ENCODE measurements around the gene DAPK2. TPM values are rescaled to one million over a fixed set of nuclear protein-coding genes. Genes with fewer than 3 reads are reported as not detected.

The DAPK2 gene
- total RNA-seq, 4 donors from 2014 or later: 28.5 to 70.8 (median 52.7) TPM

- ATAC-seq: peak; percentile 53 to 65
- peaks cover 18 to 20% of the 10 kb centered on the region in 2 donors for H3K4me1 ChIP-seq
- intact Hi-C loops (cut with DNase I; ENCODE audit: low total_unique reads): loop anchor here (1.0 kb wide), 1 partner anchor 101 kb away; the partner anchor contains the start of gene DAPK2
- H3K9me3 ChIP-seq: no peaks in the 10 kb centered on the region
- DNase-seq: peak; percentile 38 to 61
- H3K36me3 ChIP-seq: no peaks in the 10 kb centered on the region
- no peaks in the 10 kb centered on the region for H3K27me3 ChIP-seq
- H3K27ac ChIP-seq: peak overlapping the region; percentile 24 to 75 (median 48)
- no peak overlapping the region for H3K4me3 ChIP-seq
- in situ Hi-C loops (cut with MboI; ENCODE audit: low sequenced_read_pairs in 4 of 4): loop anchor here in 1 of 4 donors (10.0 kb wide), 1 partner anchor 110 kb away; no protein-coding TSS in a partner anchor
- TF ChIP-seq POLR2A (IDR thresholded peaks at IDR 0.05): no peak
- TF ChIP-seq, protein P1, sequence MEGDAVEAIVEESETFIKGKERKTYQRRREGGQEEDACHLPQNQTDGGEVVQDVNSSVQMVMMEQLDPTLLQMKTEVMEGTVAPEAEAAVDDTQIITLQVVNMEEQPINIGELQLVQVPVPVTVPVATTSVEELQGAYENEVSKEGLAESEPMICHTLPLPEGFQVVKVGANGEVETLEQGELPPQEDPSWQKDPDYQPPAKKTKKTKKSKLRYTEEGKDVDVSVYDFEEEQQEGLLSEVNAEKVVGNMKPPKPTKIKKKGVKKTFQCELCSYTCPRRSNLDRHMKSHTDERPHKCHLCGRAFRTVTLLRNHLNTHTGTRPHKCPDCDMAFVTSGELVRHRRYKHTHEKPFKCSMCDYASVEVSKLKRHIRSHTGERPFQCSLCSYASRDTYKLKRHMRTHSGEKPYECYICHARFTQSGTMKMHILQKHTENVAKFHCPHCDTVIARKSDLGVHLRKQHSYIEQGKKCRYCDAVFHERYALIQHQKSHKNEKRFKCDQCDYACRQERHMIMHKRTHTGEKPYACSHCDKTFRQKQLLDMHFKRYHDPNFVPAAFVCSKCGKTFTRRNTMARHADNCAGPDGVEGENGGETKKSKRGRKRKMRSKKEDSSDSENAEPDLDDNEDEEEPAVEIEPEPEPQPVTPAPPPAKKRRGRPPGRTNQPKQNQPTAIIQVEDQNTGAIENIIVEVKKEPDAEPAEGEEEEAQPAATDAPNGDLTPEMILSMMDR (IDR thresholded peaks at IDR 0.05 in 4 of 5, conservative IDR thresholded peaks at IDR 0.05 in 1 of 5): peak; percentile 76 to 90 (median 82)
These were observed 101.1 kb downstream of the DAPK2 start for GRCh38 chr15:63945007-63945788.

DNA sequence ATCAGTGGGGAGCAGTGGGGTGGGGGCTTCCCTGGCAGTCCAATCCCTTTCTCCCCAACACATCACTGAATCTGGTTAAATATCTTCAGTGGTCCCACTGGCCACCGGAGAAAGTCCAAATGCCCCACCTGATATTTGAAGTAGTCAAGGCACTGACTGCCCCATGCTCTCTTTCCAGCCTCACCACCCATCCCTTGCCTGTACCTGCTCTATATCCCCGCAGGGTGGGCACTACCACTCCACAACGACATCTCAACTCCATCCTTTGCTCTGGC lies 101.7 kb downstream of the DAPK2 start:
- peak overlapping the region; percentile 24 to 75 (median 46) for H3K27ac ChIP-seq
- intact Hi-C loops (cut with DNase I; ENCODE audit: low total_unique reads): loop anchor here (5.0 kb wide), 1 partner anchor 123 kb away; no protein-coding TSS in a partner anchor

GRCh38 chr15:63943829-63944680 lies 102.2 kb downstream of the DAPK2 start:
- H3K36me3 ChIP-seq: no peaks in the 10 kb centered on the region
- DNase-seq (no peak), ATAC-seq (no peak)
- H3K4me3 ChIP-seq: no peak overlapping the region
- no peaks in the 10 kb centered on the region for H3K9me3 ChIP-seq
- intact Hi-C loops (cut with DNase I; ENCODE audit: low total_unique reads): loop anchor here (5.0 kb wide), 1 partner anchor 123 kb away; no protein-coding TSS in a partner anchor
- no peaks in the 10 kb centered on the region for H3K27me3 ChIP-seq
- peak overlapping the region; percentile 24 to 75 (median 41) for H3K27ac ChIP-seq
- TF ChIP-seq, protein P1 (IDR thresholded peaks at IDR 0.05 in 4 of 5, conservative IDR thresholded peaks at IDR 0.05 in 1 of 5): no peak
- TF ChIP-seq POLR2A (IDR thresholded peaks at IDR 0.05): no peak
- peaks cover 28 to 31% of the 10 kb centered on the region in 2 donors for H3K4me1 ChIP-seq
- in situ Hi-C loops (cut with MboI; ENCODE audit: low sequenced_read_pairs in 4 of 4): loop anchor here in 1 of 4 donors (10.0 kb wide), 1 partner anchor 111 kb away; no protein-coding TSS in a partner anchor

More for the DNA sequence above, 101.7 kb downstream of the DAPK2 start:
- in situ Hi-C loops (cut with MboI; ENCODE audit: low sequenced_read_pairs in 4 of 4): loop anchor here in 1 of 4 donors (10.0 kb wide), 1 partner anchor 110 kb away; no protein-coding TSS in a partner anchor
- Histone ChIP-seq H3K9me3 (no peaks in the 10 kb centered on the region), H3K27me3 (no peaks in the 10 kb centered on the region), H3K4me3 (no peak overlapping the region), H3K36me3 (no peaks in the 10 kb centered on the region), H3K4me1 (peaks cover 23 to 26% of the 10 kb centered on the region in 2 donors)
- TF ChIP-seq, protein P1 (IDR thresholded peaks at IDR 0.05 in 4 of 5, conservative IDR thresholded peaks at IDR 0.05 in 1 of 5): no peak
- no peak for TF ChIP-seq POLR2A (IDR thresholded peaks at IDR 0.05)
- no peak for ATAC-seq
- DNase-seq: no peak

DNA sequence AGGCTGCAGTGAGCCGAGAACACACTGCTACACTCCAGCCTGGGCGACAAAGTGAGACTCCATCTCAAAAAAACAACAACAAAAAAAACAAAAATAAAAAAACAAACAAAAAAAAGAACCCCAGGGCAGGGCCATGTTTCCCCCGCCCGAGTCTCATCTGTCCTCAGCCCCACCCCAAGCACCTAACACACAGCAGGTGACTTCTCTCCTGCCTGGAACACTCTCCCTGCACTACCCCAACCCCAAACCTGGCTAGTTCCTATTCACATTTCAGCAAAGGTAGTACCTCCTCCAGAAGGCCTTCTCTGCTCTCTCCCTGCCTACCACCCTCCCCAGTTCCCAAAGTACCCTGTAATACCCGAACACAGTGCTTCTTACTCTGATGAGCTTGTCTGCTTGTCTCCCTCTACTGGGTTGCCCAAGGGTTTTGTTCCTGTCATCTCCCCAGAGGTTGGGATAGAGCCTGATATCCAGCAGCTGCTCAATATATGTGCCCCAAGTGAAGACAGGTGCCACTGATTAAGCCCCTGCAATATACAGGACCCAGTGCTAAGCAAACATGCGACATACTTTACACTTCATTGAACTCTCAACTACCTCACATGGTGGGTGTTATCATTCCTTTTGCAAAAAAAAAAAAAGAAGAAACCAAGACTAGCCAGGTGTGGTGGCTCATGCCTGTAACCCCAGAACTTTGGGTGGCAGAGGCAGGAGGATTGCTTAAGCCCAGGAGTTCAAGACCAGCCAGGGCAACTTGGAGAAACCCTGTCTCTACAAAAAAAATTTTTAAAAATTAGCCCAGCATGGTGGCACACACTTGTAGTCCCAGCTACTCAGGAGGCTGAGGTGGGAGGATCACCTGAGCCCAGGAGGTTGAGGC lies 103.6 kb downstream of the DAPK2 start:
- no peak for ATAC-seq
- H3K9me3 ChIP-seq: no peaks in the 10 kb centered on the region
- H3K4me1 ChIP-seq: peaks cover 31 to 38% of the 10 kb centered on the region in 2 donors
- peak overlapping the region; percentile 73 to 75 (median 74) for H3K27ac ChIP-seq
- no peaks in the 10 kb centered on the region for H3K36me3 ChIP-seq
- intact Hi-C loops (cut with DNase I; ENCODE audit: low total_unique reads) (loop anchor here (5.0 kb wide), 1 partner anchor 125 kb away; no protein-coding TSS in a partner anchor), in situ Hi-C loops (cut with MboI; ENCODE audit: low sequenced_read_pairs in 4 of 4) (loop anchor here in 1 of 4 donors (10.0 kb wide), 1 partner anchor 112 kb away; no protein-coding TSS in a partner anchor)
- TF ChIP-seq POLR2A (IDR thresholded peaks at IDR 0.05): no peak
- no peak for DNase-seq
- no peak overlapping the region for H3K4me3 ChIP-seq
- no peaks in the 10 kb centered on the region for H3K27me3 ChIP-seq
